Measurements from ENCODE around the gene CSGALNACT2.

Gene CSGALNACT2

GRCh38 chr10:43110338-43111071 is 27.7 kb upstream of the CSGALNACT2 start:
- DNase-seq (ENCODE audit: low read depth) = peak; percentile 38
- TF ChIP-seq POLR2A (IDR thresholded peaks at IDR 0.05; ENCODE audit: extremely low read depth, insufficient read length) (no peak), CTCF (IDR thresholded peaks at IDR 0.05; ENCODE audit: low read depth, low read length) (no peak), MAX (IDR thresholded peaks at IDR 0.05; ENCODE audit: low read depth, low read length) (no peak), MYC (IDR thresholded peaks at IDR 0.05; ENCODE audit: low read depth, low read length) (no peak)
- no peak overlapping the region for H3K4me3 ChIP-seq (ENCODE audit: low read depth, low read length)

GRCh38 chr10:43111101-43111500 is 27.1 kb upstream of the CSGALNACT2 start:
- no peak overlapping the region for H3K4me3 ChIP-seq (ENCODE audit: low read depth, low read length)
- no peak for DNase-seq (ENCODE audit: low read depth)
- TF ChIP-seq MAX (IDR thresholded peaks at IDR 0.05; ENCODE audit: low read depth, low read length) (no peak), CTCF (IDR thresholded peaks at IDR 0.05; ENCODE audit: low read depth, low read length) (no peak), POLR2A (IDR thresholded peaks at IDR 0.05; ENCODE audit: extremely low read depth, insufficient read length) (no peak), MYC (IDR thresholded peaks at IDR 0.05; ENCODE audit: low read depth, low read length) (no peak)

- no peak for TF ChIP-seq CTCF (IDR thresholded peaks at IDR 0.05; ENCODE audit: low read depth, low read length)
- TF ChIP-seq MAX (IDR thresholded peaks at IDR 0.05; ENCODE audit: low read depth, low read length) = no peak
- no peak for TF ChIP-seq MYC (IDR thresholded peaks at IDR 0.05; ENCODE audit: low read depth, low read length)
- TF ChIP-seq POLR2A (IDR thresholded peaks at IDR 0.05; ENCODE audit: extremely low read depth, insufficient read length) = no peak
- H3K4me3 ChIP-seq (ENCODE audit: low read depth, low read length) = no peak overlapping the region
- no peak for DNase-seq (ENCODE audit: low read depth)
Observed at GRCh38 chr10:43111921-43112607, 26.2 kb upstream of the CSGALNACT2 start.

- no peak for TF ChIP-seq CTCF (IDR thresholded peaks at IDR 0.05; ENCODE audit: low read depth, low read length)
- TF ChIP-seq MYC (IDR thresholded peaks at IDR 0.05; ENCODE audit: low read depth, low read length) = no peak
- no peak for TF ChIP-seq MAX (IDR thresholded peaks at IDR 0.05; ENCODE audit: low read depth, low read length)
- TF ChIP-seq POLR2A (IDR thresholded peaks at IDR 0.05; ENCODE audit: extremely low read depth, insufficient read length) = no peak
- no peak for DNase-seq (ENCODE audit: low read depth)
- H3K4me3 ChIP-seq (ENCODE audit: low read depth, low read length) = no peak overlapping the region
Observed at GRCh38 chr10:43112608-43112961, 25.7 kb upstream of the CSGALNACT2 start.

- DNase-seq (ENCODE audit: low read depth) = no peak
- H3K4me3 ChIP-seq (ENCODE audit: low read depth, low read length) = no peak overlapping the region
- no peak for TF ChIP-seq CTCF (IDR thresholded peaks at IDR 0.05; ENCODE audit: low read depth, low read length)
- no peak for TF ChIP-seq POLR2A (IDR thresholded peaks at IDR 0.05; ENCODE audit: extremely low read depth, insufficient read length)
- no peak for TF ChIP-seq MYC (IDR thresholded peaks at IDR 0.05; ENCODE audit: low read depth, low read length)
- no peak for TF ChIP-seq MAX (IDR thresholded peaks at IDR 0.05; ENCODE audit: low read depth, low read length)
Observed at GRCh38 chr10:43113201-43114087, 24.8 kb upstream of the CSGALNACT2 start.

Measured in NB4 (cell line).